Fibroblast of lung (primary cell): ENCODE data around the gene MS4A18. TPM values are rescaled to one million over a fixed set of nuclear protein-coding genes. Genes with fewer than 3 reads are reported as not detected.

Source experiments
- DNase-seq, 2 donors: peaks; one replicate each; pipeline versions ENCODE4 v3.0.0 to v3.0.0-alpha.2; 2010; ENCODE audit warnings: low read depth in 2 of 2
- H2AFZ ChIP-seq: 2 replicates; pipeline ENCODE4 v1.5.1; 2012; ENCODE audit warnings: low read length, control low read depth, inconsistent platforms
- H3K27ac ChIP-seq: 2 replicates; pipeline ENCODE4 v1.5.1; 2011; ENCODE audit warnings: low read length, control low read depth; ENCODE audit not compliant: insufficient read depth
- H3K27me3 ChIP-seq: 2 replicates; pipeline ENCODE4 v1.5.1; 2011; ENCODE audit warnings: mild to moderate bottlenecking, low read length; ENCODE audit not compliant: control insufficient read depth, insufficient read depth
- H3K36me3 ChIP-seq: 2 replicates; pipeline ENCODE4 v1.5.1; 2011; ENCODE audit warnings: low read length; ENCODE audit not compliant: control insufficient read depth, insufficient read depth
- H3K4me1 ChIP-seq: 2 replicates; pipeline ENCODE4 v1.5.1; 2011; ENCODE audit warnings: low read length; ENCODE audit not compliant: control insufficient read depth, insufficient read depth; ENCODE audit errors: extremely low read depth
- H3K4me2 ChIP-seq: 2 replicates; pipeline ENCODE4 v1.5.1; 2011; ENCODE audit warnings: low read length, control low read depth; ENCODE audit not compliant: insufficient read depth; ENCODE audit errors: extremely low read depth
- H3K4me3 ChIP-seq, 4 experiments: fragments of 200-600 bp in 1 of 4; sonication (generic) in 1 of 4; replicated peaks in 1 of 4; 2 replicates each; pipeline ENCODE4 v1.5.1; 2011 to 2016; ENCODE audit warnings: low read length in 4 of 4, low read depth in 3 of 4, mild to moderate bottlenecking in 3 of 4, control low read depth in 2 of 4, inconsistent platforms in 1 of 4, mixed read lengths in 1 of 4; ENCODE audit not compliant: insufficient read depth in 1 of 4; ENCODE audit errors: control extremely low read depth in 1 of 4
- H3K79me2 ChIP-seq: 2 replicates; pipeline ENCODE4 v1.5.1; 2012; ENCODE audit warnings: mild to moderate bottlenecking, low read length, inconsistent platforms; ENCODE audit not compliant: control insufficient read depth, insufficient read depth
- H3K9ac ChIP-seq: 2 replicates; pipeline ENCODE4 v1.5.1; 2011; ENCODE audit warnings: mild to moderate bottlenecking, low read length, control low read depth; ENCODE audit not compliant: insufficient read depth
- H3K9me3 ChIP-seq: 2 replicates; pipeline ENCODE4 v1.5.1; 2012; ENCODE audit warnings: low read depth, low read length; ENCODE audit not compliant: control insufficient read depth, insufficient read depth
- H4K20me1 ChIP-seq: 2 replicates; pipeline ENCODE4 v1.5.1; 2011; ENCODE audit warnings: low read length; ENCODE audit not compliant: control insufficient read depth, insufficient read depth; ENCODE audit errors: extremely low read depth
- EZH2 ChIP-seq: IDR thresholded peaks from 2 replicates; pipeline ENCODE4 v1.5.1; 2012; ENCODE audit warnings: low read length, control low read depth, mild to moderate bottlenecking; ENCODE audit errors: missing control alignments
- polyA plus RNA-seq, 2 donors: library from polyadenylated mRNA; depleted of rRNA in 1 of 2; stranded (reverse) in 1 of 2; unstranded in 1 of 2; fragments of >200 nt; gene quantifications; 2 replicates each; pipeline ENCODE4 v1.2.1, GENCODE V29; 2011 to 2012; ENCODE audit warnings: missing spikeins in 1 of 2
- total RNA-seq: library from RNA; depleted of rRNA; stranded (reverse); fragments of >200 nt; gene quantifications from 2 replicates; pipeline ENCODE4 v1.2.1, GENCODE V29; 2014
- TF ChIP-seq, protein P1 (sequence below), 2 donors: IDR thresholded peaks in 1 of 2; conservative IDR thresholded peaks in 1 of 2; 1 replicate in 1 of 2; 2 replicates in 1 of 2; pipeline ENCODE4 v1.5.1; 2011 to 2012; ENCODE audit warnings: low read length in 2 of 2, control low read depth in 1 of 2, inconsistent platforms in 1 of 2, low read depth in 1 of 2, mild to moderate bottlenecking in 1 of 2

The MS4A18 gene
- total and polyA plus RNA-seq, 2 donors (not counting 1 experiment from before 2014, with no cell fraction given) = not detected

- Histone ChIP-seq H3K4me2 (no peak overlapping the region), H3K79me2 (no peaks in the 10 kb centered on the region), H2AFZ (no peak overlapping the region), H4K20me1 (no peaks in the 10 kb centered on the region), H3K4me1 (no peaks in the 10 kb centered on the region), H3K27ac (no peak overlapping the region), H3K4me3 (no peak overlapping the region), H3K27me3 (peaks cover 3% of the 10 kb centered on the region), H3K36me3 (no peaks in the 10 kb centered on the region), H3K9ac (no peak overlapping the region), H3K9me3 (no peaks in the 10 kb centered on the region)
- no peak for DNase-seq
- no peak for TF ChIP-seq EZH2
- TF ChIP-seq, protein P1, sequence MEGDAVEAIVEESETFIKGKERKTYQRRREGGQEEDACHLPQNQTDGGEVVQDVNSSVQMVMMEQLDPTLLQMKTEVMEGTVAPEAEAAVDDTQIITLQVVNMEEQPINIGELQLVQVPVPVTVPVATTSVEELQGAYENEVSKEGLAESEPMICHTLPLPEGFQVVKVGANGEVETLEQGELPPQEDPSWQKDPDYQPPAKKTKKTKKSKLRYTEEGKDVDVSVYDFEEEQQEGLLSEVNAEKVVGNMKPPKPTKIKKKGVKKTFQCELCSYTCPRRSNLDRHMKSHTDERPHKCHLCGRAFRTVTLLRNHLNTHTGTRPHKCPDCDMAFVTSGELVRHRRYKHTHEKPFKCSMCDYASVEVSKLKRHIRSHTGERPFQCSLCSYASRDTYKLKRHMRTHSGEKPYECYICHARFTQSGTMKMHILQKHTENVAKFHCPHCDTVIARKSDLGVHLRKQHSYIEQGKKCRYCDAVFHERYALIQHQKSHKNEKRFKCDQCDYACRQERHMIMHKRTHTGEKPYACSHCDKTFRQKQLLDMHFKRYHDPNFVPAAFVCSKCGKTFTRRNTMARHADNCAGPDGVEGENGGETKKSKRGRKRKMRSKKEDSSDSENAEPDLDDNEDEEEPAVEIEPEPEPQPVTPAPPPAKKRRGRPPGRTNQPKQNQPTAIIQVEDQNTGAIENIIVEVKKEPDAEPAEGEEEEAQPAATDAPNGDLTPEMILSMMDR (conservative IDR thresholded peaks at IDR 0.05 in 1 of 2, IDR thresholded peaks at IDR 0.05 in 1 of 2; ENCODE audit: low read depth in 1 of 2, low read length in 2 of 2) = no peak
Measured at GRCh38 chr11:60764879-60765278, 40.4 kb downstream of the MS4A18 start.

GRCh38 chr11:60765355-60765754 is 40.8 kb downstream of the MS4A18 start:
- H4K20me1 ChIP-seq = no peaks in the 10 kb centered on the region
- H3K4me2 ChIP-seq = no peak overlapping the region
- TF ChIP-seq EZH2 = no peak
- TF ChIP-seq, protein P1 (conservative IDR thresholded peaks at IDR 0.05 in 1 of 2, IDR thresholded peaks at IDR 0.05 in 1 of 2; ENCODE audit: low read depth in 1 of 2, low read length in 2 of 2) = no peak

DNA sequence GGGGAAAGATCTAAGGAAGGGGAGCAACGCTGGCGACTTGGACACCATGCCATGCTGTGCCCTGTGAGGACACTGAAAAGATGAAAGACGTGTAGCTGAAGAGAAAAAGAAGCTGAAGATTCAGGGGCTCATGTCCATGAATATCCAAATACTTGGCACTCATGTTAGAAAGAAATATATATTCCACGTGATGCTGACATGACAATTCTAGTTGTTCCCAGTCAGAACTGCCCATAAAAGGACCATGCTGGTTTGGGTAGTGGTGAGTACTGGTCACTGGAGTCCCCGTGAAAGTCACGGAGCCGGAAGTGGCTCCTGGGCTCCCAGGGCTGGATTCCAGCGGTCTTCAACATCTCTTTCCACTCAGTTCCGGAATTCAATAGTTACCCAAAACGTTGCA is 42.0 kb downstream of the MS4A18 start:
- peaks cover 3% of the 10 kb centered on the region for H3K27me3 ChIP-seq
- no peak for DNase-seq
- no peak overlapping the region for H3K9ac ChIP-seq
- TF ChIP-seq, protein P1 (conservative IDR thresholded peaks at IDR 0.05 in 1 of 2, IDR thresholded peaks at IDR 0.05 in 1 of 2; ENCODE audit: low read depth in 1 of 2, low read length in 2 of 2) = no peak
- no peak for TF ChIP-seq EZH2
- no peak overlapping the region for H3K4me2 ChIP-seq
- no peaks in the 10 kb centered on the region for H3K9me3 ChIP-seq
- no peaks in the 10 kb centered on the region for H3K79me2 ChIP-seq
- no peak overlapping the region for H2AFZ ChIP-seq
- no peaks in the 10 kb centered on the region for H3K36me3 ChIP-seq
- no peak overlapping the region for H3K4me3 ChIP-seq
- H4K20me1 ChIP-seq = no peaks in the 10 kb centered on the region
- no peaks in the 10 kb centered on the region for H3K4me1 ChIP-seq
- no peak overlapping the region for H3K27ac ChIP-seq

More at GRCh38 chr11:60765355-60765754, 40.8 kb downstream of the MS4A18 start:
- Histone ChIP-seq H3K79me2 (no peaks in the 10 kb centered on the region), H3K27ac (no peak overlapping the region), H3K9me3 (no peaks in the 10 kb centered on the region), H3K27me3 (peaks cover 3% of the 10 kb centered on the region), H3K36me3 (no peaks in the 10 kb centered on the region), H3K9ac (no peak overlapping the region), H2AFZ (no peak overlapping the region), H3K4me3 (no peak overlapping the region), H3K4me1 (no peaks in the 10 kb centered on the region)
- DNase-seq = no peak
